Retinal pigment epithelial cell (primary cell): ENCODE measurements around the gene AKAP8L.
A peak's percentile ranks its signal among the peaks of the same experiment; 100 is the strongest.

Experiments used
- DNase-seq: peaks from one replicate; pipeline ENCODE4 v3.0.0-alpha.2; 2010; ENCODE audit warnings: low read depth
- H3K4me3 ChIP-seq: 2 replicates; pipeline ENCODE4 v1.5.1; 2011; ENCODE audit warnings: mild to moderate bottlenecking, low read length, control low read depth, moderate library complexity
- TF ChIP-seq, protein P1 (sequence below): conservative IDR thresholded peaks from 2 replicates; pipeline ENCODE4 v1.5.1; 2011; ENCODE audit warnings: low read depth, low read length, control low read depth, inconsistent platforms

The AKAP8L gene

DNA sequence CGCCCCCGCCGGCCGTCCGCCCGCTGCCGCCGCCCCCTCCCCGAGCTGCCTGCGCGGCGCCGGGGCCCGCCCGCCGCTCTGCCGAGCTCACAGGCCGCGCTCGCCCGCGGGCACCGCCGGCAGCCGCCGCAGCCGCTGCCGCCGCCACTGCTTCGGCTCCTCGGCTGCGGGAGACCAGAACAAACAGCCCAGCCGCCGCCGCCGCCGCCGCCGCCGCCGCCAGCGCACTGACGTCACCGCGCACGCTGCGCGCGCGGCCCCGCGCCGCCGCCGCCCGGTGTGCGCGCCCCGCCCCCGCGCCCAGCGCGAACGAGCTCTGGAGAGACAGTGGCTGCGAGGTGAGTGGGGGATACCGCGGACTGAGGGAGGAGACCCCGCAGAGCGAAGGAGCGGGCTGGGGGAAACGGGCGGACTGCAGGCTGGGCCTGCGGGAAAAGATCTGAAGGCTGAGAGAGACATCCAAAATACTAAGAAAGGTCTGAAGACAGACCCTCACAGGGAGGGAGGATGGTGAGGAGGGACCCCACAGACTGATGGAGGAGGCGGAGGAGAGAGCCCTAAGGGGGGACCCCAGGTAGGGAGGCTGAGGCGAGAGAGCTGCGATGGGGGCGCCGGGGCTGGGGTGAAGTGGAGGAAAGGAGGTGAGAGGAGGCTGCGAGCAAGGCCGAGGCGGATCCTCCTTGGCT lies 86.3 kb downstream of the AKAP8L start, which contains the start of gene BRD4:
TSS of gene BRD4 (minus strand) at position 229 of the 686 bp plus-strand sequence. CDS start 59,440 bp downstream, outside the sequence.
- TF ChIP-seq, protein P1, sequence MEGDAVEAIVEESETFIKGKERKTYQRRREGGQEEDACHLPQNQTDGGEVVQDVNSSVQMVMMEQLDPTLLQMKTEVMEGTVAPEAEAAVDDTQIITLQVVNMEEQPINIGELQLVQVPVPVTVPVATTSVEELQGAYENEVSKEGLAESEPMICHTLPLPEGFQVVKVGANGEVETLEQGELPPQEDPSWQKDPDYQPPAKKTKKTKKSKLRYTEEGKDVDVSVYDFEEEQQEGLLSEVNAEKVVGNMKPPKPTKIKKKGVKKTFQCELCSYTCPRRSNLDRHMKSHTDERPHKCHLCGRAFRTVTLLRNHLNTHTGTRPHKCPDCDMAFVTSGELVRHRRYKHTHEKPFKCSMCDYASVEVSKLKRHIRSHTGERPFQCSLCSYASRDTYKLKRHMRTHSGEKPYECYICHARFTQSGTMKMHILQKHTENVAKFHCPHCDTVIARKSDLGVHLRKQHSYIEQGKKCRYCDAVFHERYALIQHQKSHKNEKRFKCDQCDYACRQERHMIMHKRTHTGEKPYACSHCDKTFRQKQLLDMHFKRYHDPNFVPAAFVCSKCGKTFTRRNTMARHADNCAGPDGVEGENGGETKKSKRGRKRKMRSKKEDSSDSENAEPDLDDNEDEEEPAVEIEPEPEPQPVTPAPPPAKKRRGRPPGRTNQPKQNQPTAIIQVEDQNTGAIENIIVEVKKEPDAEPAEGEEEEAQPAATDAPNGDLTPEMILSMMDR = no peak
- H3K4me3 ChIP-seq = peak within 1 kb of the TSS; percentile 92
- no peak for DNase-seq

DNA sequence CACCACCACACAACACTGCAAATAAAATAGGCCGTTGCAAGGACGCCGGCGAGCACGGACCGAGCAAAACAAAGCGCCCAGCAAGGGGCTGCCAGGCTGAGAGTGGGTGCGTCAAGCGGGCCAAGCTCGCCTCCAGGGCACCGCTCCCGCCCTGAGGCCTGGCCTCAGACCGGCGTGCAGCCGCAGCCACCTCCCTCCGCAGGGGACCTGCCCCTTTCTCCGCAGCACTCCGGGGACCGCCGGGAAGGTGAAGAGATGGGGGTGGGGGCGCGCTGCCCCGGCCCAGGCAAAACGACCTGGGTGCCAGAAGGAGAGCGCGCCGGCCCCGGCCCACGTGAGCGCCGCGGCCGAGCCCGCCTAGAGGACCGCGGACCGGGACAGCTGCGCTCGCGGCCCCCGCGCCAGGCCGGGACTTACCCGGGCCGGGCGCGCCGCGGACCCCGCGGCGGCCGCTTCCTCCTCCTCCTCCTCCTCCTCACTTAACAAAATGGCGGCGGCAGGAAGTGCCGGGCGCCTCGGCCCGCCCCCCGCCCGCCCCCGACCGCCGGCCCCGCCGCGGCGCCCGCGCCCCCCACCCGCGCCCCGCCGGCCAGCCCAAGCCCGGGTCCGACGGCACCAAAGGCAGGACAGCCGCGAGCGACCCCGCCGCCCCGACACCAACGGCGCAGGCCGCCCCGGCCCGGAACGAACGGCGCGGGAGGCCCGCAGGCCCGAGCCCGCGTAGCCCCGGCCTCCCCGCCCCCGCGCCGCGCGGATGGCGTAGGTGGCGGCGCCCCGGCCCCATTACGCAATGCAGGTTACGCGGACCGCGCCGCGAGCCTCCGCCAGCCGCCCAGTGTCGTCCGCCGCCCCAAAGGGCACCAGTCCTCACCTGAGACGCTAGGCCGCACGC lies 87.1 kb downstream of the AKAP8L start:
- peak overlapping the region; percentile 92 for H3K4me3 ChIP-seq
- TF ChIP-seq, protein P1 = no peak
- DNase-seq = no peak

DNA sequence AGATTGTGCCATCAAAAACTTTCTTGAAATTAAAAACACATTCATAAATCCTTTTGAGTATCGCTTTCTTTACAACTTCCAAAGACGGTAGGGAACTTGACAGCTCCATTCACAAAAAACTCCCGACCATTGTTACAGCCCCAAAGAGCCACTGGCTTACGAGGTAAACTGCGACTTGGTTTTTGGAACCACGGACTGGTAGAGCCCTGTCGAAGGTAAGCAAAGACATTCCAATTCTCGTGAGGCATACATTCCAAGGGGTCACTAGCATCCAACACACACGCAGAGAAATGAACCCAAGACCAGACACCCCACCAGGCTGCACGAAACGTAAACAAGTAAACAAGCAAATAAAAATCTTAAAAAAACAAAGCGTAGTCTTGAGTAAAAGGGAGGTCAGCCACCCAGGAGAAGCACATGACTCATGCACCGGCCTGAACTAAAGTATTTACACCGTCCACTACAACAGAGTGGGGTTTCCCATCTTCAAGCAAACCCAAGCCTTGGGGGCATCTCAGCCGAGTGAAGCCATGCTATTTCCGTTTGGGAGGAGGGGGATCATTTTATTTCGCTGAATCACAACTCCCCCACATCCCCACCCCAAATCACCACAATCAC lies 87.9 kb downstream of the AKAP8L start:
- TF ChIP-seq, protein P1 = no peak
- H3K4me3 ChIP-seq = peak overlapping the region; percentile 92
- DNase-seq = no peak
